CD14-positive monocyte (primary cell): Measurements from ENCODE around the gene TNFAIP8. TPM values are rescaled to one million over a fixed set of nuclear protein-coding genes. Genes with fewer than 3 reads are reported as not detected.

Experiments used
- DNase-seq, 3 donors: peaks; one replicate each; pipeline ENCODE4 v3.0.0-alpha.2; 2011 to 2022
- H2AFZ ChIP-seq: 2 replicates; pipeline ENCODE4 v1.6.0; 2012; ENCODE audit warnings: mild to moderate bottlenecking, low read depth, low read length, inconsistent platforms; ENCODE audit not compliant: insufficient read depth, poor library complexity, severe bottlenecking
- H3K27ac ChIP-seq, 2 donors: 1 replicate in 1 of 2; 2 replicates in 1 of 2; pipeline ENCODE4 v1.5.1; 2012 to 2013; ENCODE audit warnings: low read length in 2 of 2, control low read depth in 1 of 2, inconsistent platforms in 1 of 2, low read depth in 1 of 2, mild to moderate bottlenecking in 1 of 2
- H3K27me3 ChIP-seq, 2 donors: one replicate each; pipeline versions ENCODE4 v1.6.0 to v1.6.1; 2011 to 2013; ENCODE audit warnings: low read length in 2 of 2; ENCODE audit not compliant: control insufficient read depth in 2 of 2, insufficient read depth in 2 of 2
- H3K36me3 ChIP-seq, 2 donors: replicated peaks in 1 of 2; 1 replicate in 1 of 2; 2 replicates in 1 of 2; pipeline versions ENCODE4 v1.5.1 to v1.6.1; 2012 to 2013; ENCODE audit warnings: low read length in 2 of 2, control low read depth in 1 of 2, inconsistent platforms in 1 of 2, mild to moderate bottlenecking in 1 of 2; ENCODE audit not compliant: insufficient read depth in 2 of 2, control insufficient read depth in 1 of 2
- H3K4me1 ChIP-seq, 2 donors: 1 replicate in 1 of 2; 2 replicates in 1 of 2; pipeline versions ENCODE4 v1.5.1 to v1.6.1; 2012 to 2013; ENCODE audit warnings: low read length in 2 of 2, control low read depth in 1 of 2, inconsistent platforms in 1 of 2, mild to moderate bottlenecking in 1 of 2, moderate library complexity in 1 of 2; ENCODE audit not compliant: insufficient read depth in 2 of 2, control insufficient read depth in 1 of 2
- H3K4me2 ChIP-seq: replicated peaks from 2 replicates; pipeline ENCODE3; 2012; ENCODE audit warnings: low read length, moderate library complexity, mild to moderate bottlenecking; ENCODE audit not compliant: poor library complexity, severe bottlenecking; ENCODE audit errors: extremely low read depth
- H3K4me3 ChIP-seq, 3 experiments: fragments of 200-600 bp in 1 of 3; sonication (generic) in 1 of 3; replicated peaks in 1 of 3; 1 replicate in 2 of 3; 2 replicates in 1 of 3; pipeline ENCODE4 v1.5.1; 2011 to 2013; ENCODE audit warnings: low read length in 3 of 3, mild to moderate bottlenecking in 3 of 3, control low read depth in 2 of 3, low read depth in 2 of 3, inconsistent platforms in 1 of 3, moderate library complexity in 1 of 3
- H3K79me2 ChIP-seq: 2 replicates; pipeline ENCODE4 v1.6.0; 2012; ENCODE audit warnings: mild to moderate bottlenecking, control low read depth, inconsistent platforms, low read length, moderate library complexity; ENCODE audit not compliant: insufficient read depth
- H3K9ac ChIP-seq: 2 replicates; pipeline ENCODE4 v1.6.0; 2017; ENCODE audit warnings: low read length, mild to moderate bottlenecking; ENCODE audit not compliant: insufficient read depth, poor library complexity, severe bottlenecking
- H3K9me3 ChIP-seq, 2 donors: replicated peaks in 1 of 2; 1 replicate in 1 of 2; 2 replicates in 1 of 2; pipeline versions ENCODE4 v1.5.1 to v1.6.1; 2012 to 2013; ENCODE audit warnings: low read length in 2 of 2, control low read depth in 1 of 2; ENCODE audit not compliant: control insufficient read depth in 1 of 2, insufficient read depth in 1 of 2
- H4K20me1 ChIP-seq: 2 replicates; pipeline ENCODE4 v1.6.0; 2012; ENCODE audit warnings: mild to moderate bottlenecking, low read length, control low read depth, moderate library complexity; ENCODE audit not compliant: insufficient read depth
- H3K27ac Mint-ChIP-seq, 7 donors: one replicate each; pipeline ENCODE4 v1.8.0; 2020; ENCODE audit warnings: mild to moderate bottlenecking in 7 of 7, mixed read lengths in 7 of 7, moderate library complexity in 6 of 7, inconsistent platforms in 2 of 7
- H3K27me3 Mint-ChIP-seq, 3 donors: one replicate each; pipeline ENCODE4 v1.8.0; 2021 to 2022; ENCODE audit warnings: low read depth in 3 of 3, mild to moderate bottlenecking in 3 of 3, mixed read lengths in 3 of 3, moderate library complexity in 3 of 3, inconsistent platforms in 1 of 3
- H3K36me3 Mint-ChIP-seq, 2 donors: one replicate each; pipeline ENCODE4 v1.8.0; 2020; ENCODE audit warnings: mixed read lengths in 2 of 2, inconsistent platforms in 1 of 2, mild to moderate bottlenecking in 1 of 2
- H3K4me1 Mint-ChIP-seq: one replicate; pipeline ENCODE4 v1.8.0; 2020; ENCODE audit warnings: mild to moderate bottlenecking, mixed read lengths
- H3K4me3 Mint-ChIP-seq, 2 donors: one replicate each; pipeline ENCODE4 v1.8.0; 2020; ENCODE audit warnings: mild to moderate bottlenecking in 2 of 2, mixed read lengths in 2 of 2, moderate library complexity in 1 of 2
- H3K9me3 Mint-ChIP-seq, 7 donors: one replicate each; pipeline ENCODE4 v1.8.0; 2020 to 2022; ENCODE audit warnings: mixed read lengths in 7 of 7, mild to moderate bottlenecking in 6 of 7, moderate library complexity in 6 of 7, inconsistent platforms in 2 of 7
- WGBS: methylation state at CpG from one replicate; pipeline ENCODE4 v1.1.5; 2013; ENCODE audit warnings: missing lambda C conversion rate; ENCODE audit not compliant: insufficient coverage; 5-methylcytosine and 5-hydroxymethylcytosine counted together
- intact Hi-C, 2 donors: fragments of 100-400 bp; cut with micrococcal nuclease; formaldehyde crosslinking; loops; one replicate each; pipeline versions ENCODE4 v1.15.0 to v1.15.1; 2023
- polyA plus RNA-seq, 3 donors: library from polyadenylated mRNA; depleted of rRNA in 1 of 3; unstranded in 2 of 3; stranded (reverse) in 1 of 3; fragments of 300-500 nt in 2 of 3; fragments of >200 nt in 1 of 3; fragmentation: Illumina TruSeq in 2 of 3; gene quantifications; 1 replicate in 2 of 3; 2 replicates in 1 of 3; pipeline ENCODE4 v1.2.3, GENCODE V29; 2012 to 2021
- TF ChIP-seq, protein P1 (sequence below): fragments of 200-600 bp; IDR thresholded peaks from one replicate; pipeline ENCODE4 v1.8.0; 2022; ENCODE audit warnings: antibody characterized with exemption, mild to moderate bottlenecking

Gene TNFAIP8
- polyA plus RNA-seq, 3 donors: 20.6 to 55.5 (median 47.0) TPM

DNA sequence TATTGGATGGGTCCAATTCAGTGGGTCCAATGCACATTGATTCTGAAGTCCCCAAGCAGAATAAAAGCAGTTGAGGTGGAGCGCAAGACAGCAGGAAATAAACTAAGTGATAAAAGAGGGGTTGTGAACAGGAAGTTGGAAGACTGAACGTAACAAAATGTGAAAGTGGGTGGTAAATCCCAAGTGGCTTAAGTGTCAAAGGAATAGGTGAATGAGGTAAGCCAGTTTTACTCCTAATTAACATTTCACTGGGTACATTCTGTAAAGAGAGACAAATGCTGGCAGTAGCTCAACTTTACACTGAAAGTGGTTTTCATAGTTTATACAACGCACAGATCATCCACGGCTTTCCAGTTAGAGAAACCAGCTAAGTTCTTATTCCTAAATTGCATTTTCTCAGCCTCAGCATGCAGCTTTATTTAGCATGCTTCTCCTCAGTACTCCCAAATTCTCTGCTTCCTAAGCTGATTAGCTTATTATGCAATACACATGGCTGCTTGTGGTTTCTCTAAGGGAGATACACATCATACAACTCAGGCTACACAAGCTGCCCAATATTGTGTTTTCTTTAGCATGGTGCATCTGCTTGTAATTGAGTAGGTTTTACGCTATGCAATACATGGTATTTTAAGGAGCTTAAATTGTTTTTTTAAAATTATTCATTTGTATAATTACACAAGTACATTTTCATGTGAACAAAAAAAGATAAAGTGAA, 62.2 kb downstream of the TNFAIP8 start:
- Mint-ChIP-seq H3K4me1 (peaks cover 62% of the 10 kb centered on the region), H3K4me3 (peak overlapping the region in 1 of 2 donors; percentile 63), H3K36me3 (no peaks in the 10 kb centered on the region), H3K9me3 (peaks cover 0 to 4% (median 0%) of the 10 kb centered on the region in 7 donors), H3K27ac (peak overlapping the region in 4 of 7 donors; percentile 1 to 17 (median 14)), H3K27me3 (peaks cover 0 to 1% (median 0%) of the 10 kb centered on the region in 3 donors)
- no peaks in the 10 kb centered on the region for H4K20me1 ChIP-seq
- TF ChIP-seq, protein P1, sequence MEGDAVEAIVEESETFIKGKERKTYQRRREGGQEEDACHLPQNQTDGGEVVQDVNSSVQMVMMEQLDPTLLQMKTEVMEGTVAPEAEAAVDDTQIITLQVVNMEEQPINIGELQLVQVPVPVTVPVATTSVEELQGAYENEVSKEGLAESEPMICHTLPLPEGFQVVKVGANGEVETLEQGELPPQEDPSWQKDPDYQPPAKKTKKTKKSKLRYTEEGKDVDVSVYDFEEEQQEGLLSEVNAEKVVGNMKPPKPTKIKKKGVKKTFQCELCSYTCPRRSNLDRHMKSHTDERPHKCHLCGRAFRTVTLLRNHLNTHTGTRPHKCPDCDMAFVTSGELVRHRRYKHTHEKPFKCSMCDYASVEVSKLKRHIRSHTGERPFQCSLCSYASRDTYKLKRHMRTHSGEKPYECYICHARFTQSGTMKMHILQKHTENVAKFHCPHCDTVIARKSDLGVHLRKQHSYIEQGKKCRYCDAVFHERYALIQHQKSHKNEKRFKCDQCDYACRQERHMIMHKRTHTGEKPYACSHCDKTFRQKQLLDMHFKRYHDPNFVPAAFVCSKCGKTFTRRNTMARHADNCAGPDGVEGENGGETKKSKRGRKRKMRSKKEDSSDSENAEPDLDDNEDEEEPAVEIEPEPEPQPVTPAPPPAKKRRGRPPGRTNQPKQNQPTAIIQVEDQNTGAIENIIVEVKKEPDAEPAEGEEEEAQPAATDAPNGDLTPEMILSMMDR: no peak
- 33% methylated on average over 3 of the region's 5 CpGs for WGBS
- H3K4me3 ChIP-seq: peak overlapping the region in 1 of 3 experiments; percentile 40
- H3K27me3 ChIP-seq: no peaks in the 10 kb centered on the region
- no peaks in the 10 kb centered on the region for H3K36me3 ChIP-seq
- no peaks in the 10 kb centered on the region for H3K79me2 ChIP-seq
- no peak overlapping the region for H2AFZ ChIP-seq
- H3K9ac ChIP-seq: no peak overlapping the region
- H3K4me2 ChIP-seq: peak overlapping the region; percentile 39
- H3K9me3 ChIP-seq: no peaks in the 10 kb centered on the region
- peaks cover 51 to 57% of the 10 kb centered on the region in 2 donors for H3K4me1 ChIP-seq
- H3K27ac ChIP-seq: no peak overlapping the region
- intact Hi-C loops: loop anchor here in 1 of 2 donors (10.0 kb wide), 2 partner anchors 73 to 433 kb away; partner anchors contain the start of gene DTWD2
- peak in 2 of 3 donors; percentile 41 to 52 for DNase-seq

DNA sequence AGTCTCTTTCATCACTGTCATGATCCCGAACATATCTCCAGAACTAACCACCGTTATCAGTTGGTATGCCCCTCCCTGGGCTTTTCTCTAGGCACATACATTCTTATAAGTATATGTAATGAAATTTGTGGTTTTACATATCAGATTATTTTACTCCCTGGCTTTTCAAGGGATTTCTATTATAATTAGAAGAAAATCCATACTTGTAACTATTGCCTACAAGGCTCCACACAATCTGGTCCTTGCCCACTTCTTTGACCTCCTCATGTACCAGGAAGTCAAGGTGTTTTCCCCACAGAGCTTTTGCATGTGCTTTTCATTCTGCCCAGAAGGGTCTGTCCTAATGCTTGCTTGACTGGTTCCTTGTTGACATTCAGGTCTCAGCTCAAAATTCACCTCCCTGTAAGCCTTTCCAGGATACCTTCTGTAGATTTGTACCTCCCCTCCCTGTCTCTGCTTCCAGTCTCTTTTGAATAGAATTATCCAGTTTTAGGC, 62.8 kb downstream of the TNFAIP8 start:
- peak overlapping the region in 1 of 3 experiments; percentile 40 for H3K4me3 ChIP-seq
- peaks cover 0 to 1% (median 0%) of the 10 kb centered on the region in 3 donors for H3K27me3 Mint-ChIP-seq
- H3K9me3 Mint-ChIP-seq: peaks cover 0 to 4% (median 0%) of the 10 kb centered on the region in 7 donors
- peaks cover 63% of the 10 kb centered on the region for H3K4me1 Mint-ChIP-seq
- peak overlapping the region; percentile 39 for H3K4me2 ChIP-seq
- peaks cover 53 to 54% of the 10 kb centered on the region in 2 donors for H3K4me1 ChIP-seq
- intact Hi-C loops: loop anchor here in 1 of 2 donors (10.0 kb wide), 2 partner anchors 74 to 434 kb away; partner anchors contain the start of gene DTWD2
- no peaks in the 10 kb centered on the region for H3K36me3 Mint-ChIP-seq
- no peaks in the 10 kb centered on the region for H3K36me3 ChIP-seq
- H3K27ac Mint-ChIP-seq: peak overlapping the region in 4 of 7 donors; percentile 15 to 66 (median 50)
- no peaks in the 10 kb centered on the region for H3K9me3 ChIP-seq
- no peaks in the 10 kb centered on the region for H3K27me3 ChIP-seq
- no peaks in the 10 kb centered on the region for H4K20me1 ChIP-seq
- H3K9ac ChIP-seq: no peak overlapping the region
- TF ChIP-seq, protein P1: no peak
- peak overlapping the region in 1 of 2 donors; percentile 21 for H3K27ac ChIP-seq
- H2AFZ ChIP-seq: no peak overlapping the region
- WGBS: no CpG with 5 or more reads among the region's 2 CpGs
- H3K4me3 Mint-ChIP-seq: no peak overlapping the region
- no peak for DNase-seq
- no peaks in the 10 kb centered on the region for H3K79me2 ChIP-seq
